ENCODE data around the gene EHBP1L1.

The EHBP1L1 gene

GRCh38 chr11:65565624-65566453 is 10.0 kb upstream of the EHBP1L1 start:
- Mint-ChIP-seq H3K27me3 (no peaks in the 10 kb centered on the region), H3K36me3 (peaks cover 5% of the 10 kb centered on the region), H3K4me3 (no peak overlapping the region), H3K27ac (peak overlapping the region; percentile 77), H3K9me3 (no peaks in the 10 kb centered on the region), H3K4me1 (peaks cover 54% of the 10 kb centered on the region)
- no peak for ATAC-seq

GRCh38 chr11:65569164-65569972 is 6.5 kb upstream of the EHBP1L1 start:
- Mint-ChIP-seq H3K4me1 (peaks cover 76% of the 10 kb centered on the region), H3K27me3 (no peaks in the 10 kb centered on the region), H3K27ac (peak overlapping the region; percentile 98), H3K4me3 (peak overlapping the region; percentile 92), H3K36me3 (peaks cover 9% of the 10 kb centered on the region), H3K9me3 (no peaks in the 10 kb centered on the region)
- ATAC-seq = peak; percentile 35

GRCh38 chr11:65569973-65570918 is 5.6 kb upstream of the EHBP1L1 start, which contains the start of gene ZNRD2:
ZNRD2 (plus strand) TSS chr11:65570477; CDS start chr11:65570492, 15 bp downstream.
- Mint-ChIP-seq H3K27ac (peak within 1 kb of the TSS; percentile 98), H3K4me3 (peak within 1 kb of the TSS; percentile 92), H3K36me3 (peaks cover 9% of the 10 kb centered on the region), H3K4me1 (peaks cover 80% of the 10 kb centered on the region), H3K9me3 (no peaks in the 10 kb centered on the region), H3K27me3 (no peaks in the 10 kb centered on the region)
- ATAC-seq = peak; percentile 89

GRCh38 chr11:65571420-65571819 is 4.4 kb upstream of the EHBP1L1 start:
- Mint-ChIP-seq H3K9me3 (no peaks in the 10 kb centered on the region), H3K27ac (peak overlapping the region; percentile 98), H3K4me1 (peaks cover 71% of the 10 kb centered on the region), H3K27me3 (no peaks in the 10 kb centered on the region), H3K4me3 (peak overlapping the region; percentile 92), H3K36me3 (peaks cover 9% of the 10 kb centered on the region)
- no peak for ATAC-seq

GRCh38 chr11:65571940-65572339 is 3.9 kb upstream of the EHBP1L1 start:
- no peaks in the 10 kb centered on the region for H3K9me3 Mint-ChIP-seq
- H3K27me3 Mint-ChIP-seq = no peaks in the 10 kb centered on the region
- H3K27ac Mint-ChIP-seq = peak overlapping the region; percentile 55
- peaks cover 9% of the 10 kb centered on the region for H3K36me3 Mint-ChIP-seq
- peak overlapping the region; percentile 92 for H3K4me3 Mint-ChIP-seq
- H3K4me1 Mint-ChIP-seq = peaks cover 71% of the 10 kb centered on the region
- ATAC-seq = no peak

GRCh38 chr11:65572356-65573051 is 3.3 kb upstream of the EHBP1L1 start, which contains the start of gene FAM89B:
FAM89B (plus strand) TSS chr11:65572538; CDS start chr11:65572670, 132 bp downstream.
- Mint-ChIP-seq H3K9me3 (no peaks in the 10 kb centered on the region), H3K27ac (peak within 1 kb of the TSS; percentile 98), H3K4me3 (peak within 1 kb of the TSS; percentile 92), H3K27me3 (no peaks in the 10 kb centered on the region), H3K36me3 (peaks cover 9% of the 10 kb centered on the region), H3K4me1 (peaks cover 72% of the 10 kb centered on the region)
- peak; percentile 39 for ATAC-seq

GRCh38 chr11:65573391-65574079 is 2.3 kb upstream of the EHBP1L1 start:
- peaks cover 9% of the 10 kb centered on the region for H3K36me3 Mint-ChIP-seq
- peaks cover 74% of the 10 kb centered on the region for H3K4me1 Mint-ChIP-seq
- H3K27ac Mint-ChIP-seq = peak overlapping the region; percentile 69
- ATAC-seq = no peak
- H3K27me3 Mint-ChIP-seq = no peaks in the 10 kb centered on the region
- peak overlapping the region; percentile 90 for H3K4me3 Mint-ChIP-seq
- no peaks in the 10 kb centered on the region for H3K9me3 Mint-ChIP-seq

- ATAC-seq = peak; percentile 59
- Mint-ChIP-seq H3K9me3 (no peaks in the 10 kb centered on the region), H3K4me3 (peak overlapping the region; percentile 90), H3K4me1 (peaks cover 72% of the 10 kb centered on the region), H3K36me3 (peaks cover 16% of the 10 kb centered on the region), H3K27ac (peak overlapping the region; percentile 69), H3K27me3 (no peaks in the 10 kb centered on the region)
Measured at GRCh38 chr11:65574109-65574810, 1.6 kb upstream of the EHBP1L1 start.

- ATAC-seq = peak; percentile 0
- Mint-ChIP-seq H3K4me1 (peaks cover 70% of the 10 kb centered on the region), H3K36me3 (peaks cover 24% of the 10 kb centered on the region), H3K9me3 (no peaks in the 10 kb centered on the region), H3K4me3 (peak overlapping the region; percentile 82), H3K27ac (peak overlapping the region; percentile 69), H3K27me3 (no peaks in the 10 kb centered on the region)
Measured at GRCh38 chr11:65574811-65575567, 864 bp upstream of the EHBP1L1 start.

GRCh38 chr11:65576232-65576866 is 496 bp downstream of the EHBP1L1 start:
- peaks cover 57% of the 10 kb centered on the region for H3K4me1 Mint-ChIP-seq
- peak overlapping the region; percentile 69 for H3K27ac Mint-ChIP-seq
- H3K9me3 Mint-ChIP-seq = no peaks in the 10 kb centered on the region
- H3K36me3 Mint-ChIP-seq = peaks cover 32% of the 10 kb centered on the region
- ATAC-seq = peak; percentile 0
- H3K4me3 Mint-ChIP-seq = peak overlapping the region; percentile 85
- no peaks in the 10 kb centered on the region for H3K27me3 Mint-ChIP-seq

- ATAC-seq = peak; percentile 10
- H3K27me3 Mint-ChIP-seq = no peaks in the 10 kb centered on the region
Measured at GRCh38 chr11:65576867-65577755, 1.3 kb downstream of the EHBP1L1 start.

More at GRCh38 chr11:65576867-65577755, 1.3 kb downstream of the EHBP1L1 start:
- no peaks in the 10 kb centered on the region for H3K9me3 Mint-ChIP-seq
- peaks cover 54% of the 10 kb centered on the region for H3K4me1 Mint-ChIP-seq
- peak overlapping the region; percentile 85 for H3K4me3 Mint-ChIP-seq
- H3K36me3 Mint-ChIP-seq = peaks cover 40% of the 10 kb centered on the region
- H3K27ac Mint-ChIP-seq = peak overlapping the region; percentile 69
